ENCODE measurements around the gene TARS3.

DNA sequence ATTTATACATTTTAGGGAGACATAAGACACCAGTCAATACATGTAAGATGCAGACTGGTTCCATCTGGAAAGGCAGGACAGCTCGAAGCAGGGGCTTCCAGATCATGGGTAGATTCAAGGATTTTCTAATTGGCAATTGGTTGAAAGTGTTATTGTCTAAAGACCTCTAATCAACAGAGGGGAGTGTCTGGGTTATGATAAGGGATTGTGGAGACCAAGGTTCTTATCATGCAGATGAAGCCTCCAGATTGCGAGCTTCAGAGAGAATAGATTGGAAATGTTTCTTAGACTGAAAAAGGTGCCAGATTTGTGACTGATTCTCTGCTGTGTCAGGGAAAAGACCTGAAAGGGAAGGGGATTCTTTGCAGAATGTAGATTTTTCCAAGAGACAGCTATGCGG is 87.2 kb downstream of the TARS3 start:
- TF ChIP-seq, protein P1, sequence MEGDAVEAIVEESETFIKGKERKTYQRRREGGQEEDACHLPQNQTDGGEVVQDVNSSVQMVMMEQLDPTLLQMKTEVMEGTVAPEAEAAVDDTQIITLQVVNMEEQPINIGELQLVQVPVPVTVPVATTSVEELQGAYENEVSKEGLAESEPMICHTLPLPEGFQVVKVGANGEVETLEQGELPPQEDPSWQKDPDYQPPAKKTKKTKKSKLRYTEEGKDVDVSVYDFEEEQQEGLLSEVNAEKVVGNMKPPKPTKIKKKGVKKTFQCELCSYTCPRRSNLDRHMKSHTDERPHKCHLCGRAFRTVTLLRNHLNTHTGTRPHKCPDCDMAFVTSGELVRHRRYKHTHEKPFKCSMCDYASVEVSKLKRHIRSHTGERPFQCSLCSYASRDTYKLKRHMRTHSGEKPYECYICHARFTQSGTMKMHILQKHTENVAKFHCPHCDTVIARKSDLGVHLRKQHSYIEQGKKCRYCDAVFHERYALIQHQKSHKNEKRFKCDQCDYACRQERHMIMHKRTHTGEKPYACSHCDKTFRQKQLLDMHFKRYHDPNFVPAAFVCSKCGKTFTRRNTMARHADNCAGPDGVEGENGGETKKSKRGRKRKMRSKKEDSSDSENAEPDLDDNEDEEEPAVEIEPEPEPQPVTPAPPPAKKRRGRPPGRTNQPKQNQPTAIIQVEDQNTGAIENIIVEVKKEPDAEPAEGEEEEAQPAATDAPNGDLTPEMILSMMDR (IDR thresholded peaks at IDR 0.05) = no peak
- TF ChIP-seq POLR2A (IDR thresholded peaks at IDR 0.05) = no peak
